GM12892 (cell line): ENCODE measurements around the gene PABPN1L.

Experiments used
- POLR2A ChIP-seq: IDR thresholded peaks from 2 replicates; pipeline ENCODE4 v1.6.1; 2011; ENCODE audit warnings: low read depth, low read length, control low read depth
- POLR2AphosphoS5 ChIP-seq: IDR thresholded peaks from 2 replicates; pipeline ENCODE4 v1.6.1; 2011; ENCODE audit warnings: low read depth, low read length, control low read depth
- TAF1 ChIP-seq: IDR thresholded peaks from 2 replicates; pipeline ENCODE4 v1.6.1; 2011; ENCODE audit warnings: low read depth, mild to moderate bottlenecking, control low read depth, low read length, borderline replicate concordance

- no peak for TF ChIP-seq POLR2A
- TF ChIP-seq POLR2AphosphoS5: no peak
- no peak for TF ChIP-seq TAF1
Observed at GRCh38 chr16:88835383-88835782, 31.1 kb downstream of the PABPN1L start.
